NCI-H2171 (cell line): ENCODE results near the gene POLG2.

Experiments
- DNase-seq: peaks from one replicate; lab custom pipeline; 2025; lab: John Stamatoyannopoulos, UW

Gene POLG2

GRCh38 chr17:64496786-64497564, at the start of gene POLG2:
Gene POLG2 (minus strand): TSS chr17:64497054. CDS start chr17:64496968, 86 bp downstream.
- peak; percentile 91 for DNase-seq

GRCh38 chr17:64544742-64545141, 47.9 kb upstream of the POLG2 start:
- DNase-seq, result no peak

- DNase-seq, result no peak
Measured at GRCh38 chr17:64540118-64540776, 43.4 kb upstream of the POLG2 start.

GRCh38 chr17:64538508-64539130, 41.8 kb upstream of the POLG2 start:
- no peak for DNase-seq

GRCh38 chr17:64537488-64537887, 40.6 kb upstream of the POLG2 start:
- DNase-seq, result no peak

- no peak for DNase-seq
Measured at GRCh38 chr17:64536913-64537312, 40.1 kb upstream of the POLG2 start.

GRCh38 chr17:64535357-64535756, 38.5 kb upstream of the POLG2 start:
- no peak for DNase-seq

- no peak for DNase-seq
Measured at GRCh38 chr17:64534187-64534586, 37.3 kb upstream of the POLG2 start.

GRCh38 chr17:64533784-64534183, 36.9 kb upstream of the POLG2 start:
- no peak for DNase-seq

- DNase-seq, result no peak
Measured at GRCh38 chr17:64532409-64532808, 35.6 kb upstream of the POLG2 start.

GRCh38 chr17:64531955-64532371, 35.1 kb upstream of the POLG2 start:
- DNase-seq, result no peak

GRCh38 chr17:64529221-64529620, 32.4 kb upstream of the POLG2 start:
- no peak for DNase-seq

GRCh38 chr17:64527914-64528313, 31.1 kb upstream of the POLG2 start:
- no peak for DNase-seq

- DNase-seq, result no peak
Measured at GRCh38 chr17:64520359-64520758, 23.5 kb upstream of the POLG2 start.

GRCh38 chr17:64519601-64520000, 22.7 kb upstream of the POLG2 start:
- DNase-seq, result no peak

- no peak for DNase-seq
Measured at GRCh38 chr17:64515829-64516228, 19.0 kb upstream of the POLG2 start.

- DNase-seq, result no peak
Measured at GRCh38 chr17:64515419-64515818, 18.6 kb upstream of the POLG2 start.

- no peak for DNase-seq
Measured at GRCh38 chr17:64509179-64509578, 12.3 kb upstream of the POLG2 start.

- DNase-seq, result no peak
Measured at GRCh38 chr17:64508683-64509082, 11.8 kb upstream of the POLG2 start.

- DNase-seq, result peak; percentile 34
Measured at GRCh38 chr17:64507413-64507782, 10.5 kb upstream of the POLG2 start.

- DNase-seq, result peak; percentile 98
Measured at GRCh38 chr17:64506576-64507412, 9.9 kb upstream of the POLG2 start, which contains the start of gene CEP95. Gene CEP95 (plus strand): TSS chr17:64506977. CDS start chr17:64507098, 121 bp downstream.

- DNase-seq, result peak; percentile 98
Measured at GRCh38 chr17:64506201-64506575, 9.3 kb upstream of the POLG2 start, which contains the start of gene DDX5. Gene DDX5 (minus strand): TSS chr17:64506289. CDS start chr17:64506119, 170 bp downstream.
